ENCODE data around the gene PRSS33. TPM values are rescaled to one million over a fixed set of nuclear protein-coding genes. Genes with fewer than 3 reads are reported as not detected.

The PRSS33 gene
- total and polyA plus RNA-seq, 9 of the 15 experiments (the other 6 are each of a cell fraction or from before 2014, with no cell fraction given) = not detected

GRCh38 chr16:2819179-2819938 lies 32.0 kb upstream of the PRSS33 start (continued):
- TF ChIP-seq ZBTB40 (IDR thresholded peaks at IDR 0.05) (no peak), ZBTB40 (CRISPR knock-in tag; IDR thresholded peaks at IDR 0.05) (no peak), IFI16 (CRISPR knock-in tag; IDR thresholded peaks at IDR 0.05) (no peak), ZBTB11 (CRISPR knock-in tag; IDR thresholded peaks at IDR 0.05) (no peak), POLR2G (IDR thresholded peaks at IDR 0.05; ENCODE audit: low read depth, low read length) (0 out of 2 replicates have a peak, but pooled peaks have one; percentile 24), ADNP (tag; IDR thresholded peaks at IDR 0.05) (peak; percentile 62), SIX5 (IDR thresholded peaks at IDR 0.05; ENCODE audit: borderline replicate concordance in 1 of 2, insufficient read depth in 1 of 2, low read depth in 1 of 2, low read length in 2 of 2) (no peak), BCOR (IDR thresholded peaks at IDR 0.05) (peak; percentile 38; the same call in 1 of the 2 replicates), PHF21A (IDR thresholded peaks at IDR 0.05; ENCODE audit: borderline replicate concordance, low read depth) (no peak)

Measured in K562 (cell line).